ENCODE data around the gene RAVER1. TPM values are rescaled to one million over a fixed set of nuclear protein-coding genes. Genes with fewer than 3 reads are reported as not detected.
A peak's percentile ranks its signal among the peaks of the same experiment; 100 is the strongest.

The RAVER1 gene
- total and polyA plus RNA-seq, 9 of the 15 experiments (the other 6 are each of a cell fraction or from before 2014, with no cell fraction given): 0.06 to 113 (median 7.0) TPM

DNA sequence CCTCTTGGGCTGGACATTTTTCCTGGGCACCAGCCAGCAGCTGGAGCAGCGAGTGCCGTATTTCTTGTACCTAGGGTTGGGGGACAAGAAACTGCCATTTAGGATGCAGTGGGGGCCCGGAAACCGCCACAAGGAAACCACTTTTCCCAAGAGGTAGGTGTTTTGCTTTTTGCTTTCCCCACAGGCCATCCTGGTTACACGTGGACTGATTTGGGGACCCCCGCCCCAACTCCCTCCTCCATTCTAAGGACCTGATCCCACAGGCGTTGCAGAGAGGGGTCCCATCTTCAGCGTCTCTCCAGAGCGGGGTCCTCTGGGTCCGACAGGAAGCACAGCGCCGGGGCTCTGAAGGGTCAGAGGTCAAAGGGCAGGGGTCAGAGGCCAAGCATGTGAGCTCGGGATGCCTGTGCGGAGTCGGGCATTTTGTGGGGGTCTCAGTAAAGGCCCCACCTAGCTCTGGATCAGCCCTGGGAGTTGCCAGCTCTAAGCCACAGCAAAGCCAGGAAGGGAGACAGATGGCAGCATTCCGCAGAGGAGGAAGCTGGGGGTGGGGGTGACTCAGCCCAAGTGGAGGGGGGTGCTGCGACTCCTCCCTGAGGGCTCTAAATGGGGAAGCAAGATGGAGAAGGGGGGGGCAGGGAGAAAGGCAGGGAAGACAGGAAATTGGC, 28.1 kb downstream of the RAVER1 start (continued):
- TF ChIP-seq SAP30 (IDR thresholded peaks at IDR 0.05; ENCODE audit: borderline replicate concordance, insufficient read depth, low read depth, low read length, poor library complexity, severe bottlenecking) (no peak), ELF2 (CRISPR knock-in tag; IDR thresholded peaks at IDR 0.05) (no peak), CHCHD3 (CRISPR knock-in tag; IDR thresholded peaks at IDR 0.05) (no peak), ESRRA (IDR thresholded peaks at IDR 0.05; ENCODE audit: borderline replicate concordance, low read depth) (peak; percentile 54; the same call in 1 of the 2 replicates), KLF6 (CRISPR knock-in tag; IDR thresholded peaks at IDR 0.05; ENCODE audit: borderline replicate concordance) (no peak), DDX20 (tag; IDR thresholded peaks at IDR 0.05; ENCODE audit: low read depth) (no peak), NCOA4 (IDR thresholded peaks at IDR 0.05; ENCODE audit: partially characterized antibody) (peak; percentile 25), MIER1 (IDR thresholded peaks at IDR 0.05; ENCODE audit: low read depth) (peak; percentile 100), NR2F6 (CRISPR knock-in tag; IDR thresholded peaks at IDR 0.05) (0 out of 2 replicates have a peak, but pooled peaks have one; percentile 49), PHF21A (IDR thresholded peaks at IDR 0.05; ENCODE audit: borderline replicate concordance, low read depth) (peak; percentile 94), ZC3H11A (IDR thresholded peaks at IDR 0.05; ENCODE audit: low read depth, low read length) (no peak), PYGO2 (tag; IDR thresholded peaks at IDR 0.05) (no peak), ZBTB17 (CRISPR knock-in tag; IDR thresholded peaks at IDR 0.05) (peak; percentile 66; the same call in 1 of the 2 replicates)
- TF ChIP-seq, protein P1, sequence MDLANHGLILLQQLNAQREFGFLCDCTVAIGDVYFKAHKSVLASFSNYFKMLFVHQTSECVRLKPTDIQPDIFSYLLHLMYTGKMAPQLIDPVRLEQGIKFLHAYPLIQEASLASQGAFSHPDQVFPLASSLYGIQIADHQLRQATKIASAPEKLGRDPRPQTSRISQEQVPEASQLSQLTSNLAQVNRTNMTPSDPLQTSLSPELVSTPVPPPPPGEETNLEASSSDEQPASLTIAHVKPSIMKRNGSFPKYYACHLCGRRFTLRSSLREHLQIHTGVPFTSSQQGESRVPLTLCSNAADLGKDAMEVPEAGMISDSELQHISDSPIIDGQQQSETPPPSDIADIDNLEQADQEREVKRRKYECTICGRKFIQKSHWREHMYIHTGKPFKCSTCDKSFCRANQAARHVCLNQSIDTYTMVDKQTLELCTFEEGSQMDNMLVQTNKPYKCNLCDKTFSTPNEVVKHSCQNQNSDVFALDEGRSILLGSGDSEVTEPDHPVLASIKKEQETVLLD (IDR thresholded peaks at IDR 0.05): peak; percentile 63; the same call in 1 of the 2 replicates
- TF ChIP-seq, protein P2, sequence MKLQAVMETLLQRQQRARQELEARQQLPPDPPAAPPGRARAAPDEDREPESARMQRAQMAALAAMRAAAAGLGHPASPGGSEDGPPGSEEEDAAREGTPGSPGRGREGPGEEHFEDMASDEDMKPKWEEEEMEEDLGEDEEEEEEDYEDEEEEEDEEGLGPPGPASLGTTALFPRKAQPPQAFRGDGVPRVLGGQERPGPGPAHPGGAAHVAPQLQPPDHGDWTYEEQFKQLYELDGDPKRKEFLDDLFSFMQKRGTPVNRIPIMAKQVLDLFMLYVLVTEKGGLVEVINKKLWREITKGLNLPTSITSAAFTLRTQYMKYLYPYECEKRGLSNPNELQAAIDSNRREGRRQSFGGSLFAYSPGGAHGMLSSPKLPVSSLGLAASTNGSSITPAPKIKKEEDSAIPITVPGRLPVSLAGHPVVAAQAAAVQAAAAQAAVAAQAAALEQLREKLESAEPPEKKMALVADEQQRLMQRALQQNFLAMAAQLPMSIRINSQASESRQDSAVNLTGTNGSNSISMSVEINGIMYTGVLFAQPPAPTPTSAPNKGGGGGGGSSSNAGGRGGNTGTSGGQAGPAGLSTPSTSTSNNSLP (IDR thresholded peaks at IDR 0.05; ENCODE audit: borderline replicate concordance, low read depth, low read length): no peak
- TF ChIP-seq, protein P3, sequence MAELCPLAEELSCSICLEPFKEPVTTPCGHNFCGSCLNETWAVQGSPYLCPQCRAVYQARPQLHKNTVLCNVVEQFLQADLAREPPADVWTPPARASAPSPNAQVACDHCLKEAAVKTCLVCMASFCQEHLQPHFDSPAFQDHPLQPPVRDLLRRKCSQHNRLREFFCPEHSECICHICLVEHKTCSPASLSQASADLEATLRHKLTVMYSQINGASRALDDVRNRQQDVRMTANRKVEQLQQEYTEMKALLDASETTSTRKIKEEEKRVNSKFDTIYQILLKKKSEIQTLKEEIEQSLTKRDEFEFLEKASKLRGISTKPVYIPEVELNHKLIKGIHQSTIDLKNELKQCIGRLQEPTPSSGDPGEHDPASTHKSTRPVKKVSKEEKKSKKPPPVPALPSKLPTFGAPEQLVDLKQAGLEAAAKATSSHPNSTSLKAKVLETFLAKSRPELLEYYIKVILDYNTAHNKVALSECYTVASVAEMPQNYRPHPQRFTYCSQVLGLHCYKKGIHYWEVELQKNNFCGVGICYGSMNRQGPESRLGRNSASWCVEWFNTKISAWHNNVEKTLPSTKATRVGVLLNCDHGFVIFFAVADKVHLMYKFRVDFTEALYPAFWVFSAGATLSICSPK (IDR thresholded peaks at IDR 0.05; ENCODE audit: borderline replicate concordance): no peak
- TF ChIP-seq, protein P4, sequence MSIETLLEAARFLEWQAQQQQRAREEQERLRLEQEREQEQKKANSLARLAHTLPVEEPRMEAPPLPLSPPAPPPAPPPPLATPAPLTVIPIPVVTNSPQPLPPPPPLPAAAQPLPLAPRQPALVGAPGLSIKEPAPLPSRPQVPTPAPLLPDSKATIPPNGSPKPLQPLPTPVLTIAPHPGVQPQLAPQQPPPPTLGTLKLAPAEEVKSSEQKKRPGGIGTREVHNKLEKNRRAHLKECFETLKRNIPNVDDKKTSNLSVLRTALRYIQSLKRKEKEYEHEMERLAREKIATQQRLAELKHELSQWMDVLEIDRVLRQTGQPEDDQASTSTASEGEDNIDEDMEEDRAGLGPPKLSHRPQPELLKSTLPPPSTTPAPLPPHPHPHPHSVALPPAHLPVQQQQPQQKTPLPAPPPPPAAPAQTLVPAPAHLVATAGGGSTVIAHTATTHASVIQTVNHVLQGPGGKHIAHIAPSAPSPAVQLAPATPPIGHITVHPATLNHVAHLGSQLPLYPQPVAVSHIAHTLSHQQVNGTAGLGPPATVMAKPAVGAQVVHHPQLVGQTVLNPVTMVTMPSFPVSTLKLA (conservative IDR thresholded peaks at IDR 0.05): peak in 1 of 2 experiments; percentile 55; a peak in 1 of 4 replicates
- TF ChIP-seq, protein P5, sequence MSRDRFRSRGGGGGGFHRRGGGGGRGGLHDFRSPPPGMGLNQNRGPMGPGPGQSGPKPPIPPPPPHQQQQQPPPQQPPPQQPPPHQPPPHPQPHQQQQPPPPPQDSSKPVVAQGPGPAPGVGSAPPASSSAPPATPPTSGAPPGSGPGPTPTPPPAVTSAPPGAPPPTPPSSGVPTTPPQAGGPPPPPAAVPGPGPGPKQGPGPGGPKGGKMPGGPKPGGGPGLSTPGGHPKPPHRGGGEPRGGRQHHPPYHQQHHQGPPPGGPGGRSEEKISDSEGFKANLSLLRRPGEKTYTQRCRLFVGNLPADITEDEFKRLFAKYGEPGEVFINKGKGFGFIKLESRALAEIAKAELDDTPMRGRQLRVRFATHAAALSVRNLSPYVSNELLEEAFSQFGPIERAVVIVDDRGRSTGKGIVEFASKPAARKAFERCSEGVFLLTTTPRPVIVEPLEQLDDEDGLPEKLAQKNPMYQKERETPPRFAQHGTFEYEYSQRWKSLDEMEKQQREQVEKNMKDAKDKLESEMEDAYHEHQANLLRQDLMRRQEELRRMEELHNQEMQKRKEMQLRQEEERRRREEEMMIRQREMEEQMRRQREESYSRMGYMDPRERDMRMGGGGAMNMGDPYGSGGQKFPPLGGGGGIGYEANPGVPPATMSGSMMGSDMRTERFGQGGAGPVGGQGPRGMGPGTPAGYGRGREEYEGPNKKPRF (IDR thresholded peaks at IDR 0.05; ENCODE audit: low read depth, low read length): no peak

Measured in K562 (cell line).